Lower leg skin (tissue), 3 donors: ENCODE results near the gene DDX11.
"Not testable (repeated sequence)": the region's sequence is repeated elsewhere in the genome, so short reads cannot be mapped to it uniquely, and the experiment has no call there.

Source experiments
- POLR2A ChIP-seq, 2 donors: fragments of 450-650 bp; IDR thresholded peaks; one replicate each; pipeline ENCODE4 v1.6.1; 2016 to 2017; ENCODE audit warnings: antibody characterized with exemption in 2 of 2, mild to moderate bottlenecking in 1 of 2, moderate library complexity in 1 of 2
- TF ChIP-seq, protein P1 (sequence below), 3 donors: fragments of 450-650 bp; IDR thresholded peaks; one replicate each; pipeline ENCODE4 v1.5.1; 2016; ENCODE audit warnings: antibody characterized with exemption in 3 of 3, mild to moderate bottlenecking in 3 of 3, moderate library complexity in 2 of 3

DNA sequence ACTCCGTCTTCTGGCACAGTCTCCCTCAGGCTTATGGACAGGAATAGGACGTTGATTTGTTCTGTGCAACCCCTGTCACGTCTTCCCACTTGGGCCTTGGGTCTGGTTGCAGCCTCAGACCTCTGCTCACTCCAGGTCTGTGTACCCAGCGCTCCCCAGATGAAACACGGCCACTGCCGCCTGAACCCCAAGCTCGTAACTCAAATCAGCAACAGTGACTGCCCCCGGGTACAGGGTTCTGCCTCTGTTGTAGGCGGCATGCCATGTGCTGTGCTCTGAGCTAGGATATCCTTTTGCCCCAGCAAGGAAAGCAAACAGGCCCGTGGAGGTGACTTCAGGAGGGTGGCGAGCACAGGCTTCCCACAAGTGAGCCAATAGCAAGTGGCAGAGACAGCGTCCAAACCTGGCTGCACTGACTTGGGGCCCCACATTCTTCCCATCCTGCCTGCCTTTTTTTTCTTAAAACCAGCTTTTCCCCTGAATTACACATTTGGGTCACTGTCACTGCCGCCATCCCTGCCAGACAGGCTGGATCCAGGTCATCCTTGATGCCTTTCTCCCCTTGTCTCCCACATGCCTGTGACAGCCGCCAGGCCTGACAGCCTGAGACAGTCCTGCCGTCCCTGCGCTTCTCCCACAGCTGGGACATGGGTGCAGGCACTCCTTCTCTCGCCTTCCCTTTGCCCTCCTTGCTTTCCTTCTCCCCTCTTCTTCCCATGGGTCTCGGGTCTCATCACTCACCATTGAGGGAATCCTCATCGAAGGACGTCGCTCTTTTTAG lies 21.6 kb downstream of the DDX11 start:
- TF ChIP-seq, protein P1, sequence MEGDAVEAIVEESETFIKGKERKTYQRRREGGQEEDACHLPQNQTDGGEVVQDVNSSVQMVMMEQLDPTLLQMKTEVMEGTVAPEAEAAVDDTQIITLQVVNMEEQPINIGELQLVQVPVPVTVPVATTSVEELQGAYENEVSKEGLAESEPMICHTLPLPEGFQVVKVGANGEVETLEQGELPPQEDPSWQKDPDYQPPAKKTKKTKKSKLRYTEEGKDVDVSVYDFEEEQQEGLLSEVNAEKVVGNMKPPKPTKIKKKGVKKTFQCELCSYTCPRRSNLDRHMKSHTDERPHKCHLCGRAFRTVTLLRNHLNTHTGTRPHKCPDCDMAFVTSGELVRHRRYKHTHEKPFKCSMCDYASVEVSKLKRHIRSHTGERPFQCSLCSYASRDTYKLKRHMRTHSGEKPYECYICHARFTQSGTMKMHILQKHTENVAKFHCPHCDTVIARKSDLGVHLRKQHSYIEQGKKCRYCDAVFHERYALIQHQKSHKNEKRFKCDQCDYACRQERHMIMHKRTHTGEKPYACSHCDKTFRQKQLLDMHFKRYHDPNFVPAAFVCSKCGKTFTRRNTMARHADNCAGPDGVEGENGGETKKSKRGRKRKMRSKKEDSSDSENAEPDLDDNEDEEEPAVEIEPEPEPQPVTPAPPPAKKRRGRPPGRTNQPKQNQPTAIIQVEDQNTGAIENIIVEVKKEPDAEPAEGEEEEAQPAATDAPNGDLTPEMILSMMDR (IDR thresholded peaks at IDR 0.05): not testable (repeated sequence)
- not testable (repeated sequence) for TF ChIP-seq POLR2A (IDR thresholded peaks at IDR 0.05)
